Right lobe of liver (tissue), 4 donors: Measurements from ENCODE around the gene LCN2.

ENCODE experiments used
- CTCF ChIP-seq, 4 donors: fragments of 200-600 bp in 3 of 4; fragments of 450-650 bp in 1 of 4; IDR thresholded peaks; one replicate each; pipeline versions ENCODE4 v1.5.1 to v1.8.0; 2016 to 2022; ENCODE audit warnings: antibody characterized with exemption in 4 of 4, mild to moderate bottlenecking in 2 of 4
- POLR2A ChIP-seq: fragments of 450-650 bp; IDR thresholded peaks from one replicate; pipeline ENCODE4 v1.6.1; 2017; ENCODE audit warnings: antibody characterized with exemption, mild to moderate bottlenecking
- donor health status: DM: no; HTN: no; CAD: no.
- donor health status: DM: no; HTN: no; CAD: no.
- donor health status: DM: no; HTN: yes; CAD: no.

GRCh38 chr9:128099932-128100491 is 49.2 kb upstream of the LCN2 start:
- TF ChIP-seq CTCF (IDR thresholded peaks at IDR 0.05) = no peak
- peak; percentile 6 for TF ChIP-seq POLR2A
